Subcutaneous abdominal adipose tissue (tissue), 5 donors: ENCODE measurements around the gene TMEM238.
A peak's percentile ranks its signal among the peaks of the same experiment; 100 is the strongest.

Source experiments
- H3K27ac ChIP-seq: one replicate; pipeline ENCODE4 v1.7.0; 2013; ENCODE audit warnings: low read depth, mild to moderate bottlenecking, inconsistent platforms, low read length, moderate library complexity
- H3K27me3 ChIP-seq, 5 donors: one replicate each; pipeline ENCODE4 v1.7.0; 2013; ENCODE audit warnings: low read length in 5 of 5, inconsistent platforms in 1 of 5; ENCODE audit not compliant: control insufficient read depth in 5 of 5, insufficient read depth in 4 of 5
- H3K36me3 ChIP-seq, 5 donors: one replicate each; pipeline ENCODE4 v1.7.0; 2013; ENCODE audit warnings: low read length in 5 of 5; ENCODE audit not compliant: control insufficient read depth in 5 of 5, insufficient read depth in 5 of 5
- H3K4me1 ChIP-seq, 5 donors: one replicate each; pipeline ENCODE4 v1.7.0; 2013; ENCODE audit warnings: low read length in 5 of 5, mild to moderate bottlenecking in 3 of 5, moderate library complexity in 1 of 5; ENCODE audit not compliant: control insufficient read depth in 5 of 5, insufficient read depth in 5 of 5
- H3K4me3 ChIP-seq, 5 donors: one replicate each; pipeline ENCODE4 v1.7.0; 2013; ENCODE audit warnings: low read length in 5 of 5, low read depth in 1 of 5
- H3K9ac ChIP-seq, 5 donors: one replicate each; pipeline ENCODE4 v1.7.0; 2013; ENCODE audit warnings: low read length in 5 of 5, mild to moderate bottlenecking in 4 of 5, moderate library complexity in 3 of 5
- H3K9me3 ChIP-seq, 5 donors: one replicate each; pipeline ENCODE4 v1.7.0; 2013; ENCODE audit warnings: low read length in 5 of 5; ENCODE audit not compliant: control insufficient read depth in 5 of 5
- donor health status: healthy.
- donor health status: healthy.
- donor health status: healthy.
- donor health status: healthy.
- donor health status: healthy.

Gene TMEM238

DNA sequence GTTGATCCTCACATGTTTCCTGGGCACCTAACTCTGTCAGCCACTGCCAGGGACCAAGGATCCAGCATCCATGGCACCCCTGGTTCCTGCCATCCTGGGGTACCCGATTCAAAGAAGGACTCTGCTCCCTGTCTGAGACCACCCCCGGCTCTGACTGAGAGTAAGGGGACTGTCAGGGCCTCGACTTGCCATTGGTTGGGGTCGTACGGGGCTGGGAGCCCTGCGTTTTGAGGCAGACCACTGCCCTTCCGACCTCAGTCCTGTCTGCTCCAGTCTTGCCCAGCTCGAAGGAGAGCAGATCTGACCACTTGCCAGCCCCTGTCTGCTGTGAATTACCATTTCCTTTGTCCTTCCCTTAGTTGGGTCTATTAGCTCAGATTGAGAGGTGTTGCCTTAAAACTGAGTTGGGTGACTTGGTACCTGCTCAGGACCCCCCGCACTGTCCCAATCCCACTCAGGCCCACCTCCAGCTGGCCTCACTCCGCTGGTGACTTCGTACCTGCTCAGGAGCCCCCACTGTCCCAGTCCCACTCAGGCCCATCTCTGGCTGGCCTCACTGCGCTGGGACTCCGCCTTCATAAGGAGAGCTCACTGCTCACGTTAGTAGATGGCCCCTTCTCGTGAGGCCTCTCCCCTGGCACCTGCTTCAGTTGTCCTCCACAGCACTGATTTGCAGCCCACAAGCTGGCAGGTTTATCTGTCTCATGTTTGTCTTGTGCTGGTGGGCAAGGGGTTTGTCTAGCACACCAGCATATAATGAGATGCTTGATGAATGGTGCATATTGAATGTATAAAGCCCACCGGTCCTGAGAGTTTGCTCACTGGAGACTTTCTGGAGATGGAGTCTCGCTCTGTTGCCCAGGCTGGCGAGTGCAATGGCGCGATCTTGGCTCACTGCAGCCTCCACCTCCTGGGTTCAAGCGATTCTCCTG lies 5.6 kb upstream of the TMEM238 start:
- Histone ChIP-seq H3K36me3 (peaks cover 0 to 52% (median 48%) of the 10 kb centered on the region in 5 donors), H3K9ac (peak overlapping the region in 2 of 5 donors; percentile 48 to 50), H3K4me1 (peaks cover 13 to 52% (median 42%) of the 10 kb centered on the region in 5 donors), H3K4me3 (no peak overlapping the region), H3K27ac (no peak overlapping the region), H3K9me3 (no peaks in the 10 kb centered on the region), H3K27me3 (no peaks in the 10 kb centered on the region)

GRCh38 chr19:55387736-55388497 lies 3.8 kb upstream of the TMEM238 start:
- Histone ChIP-seq H3K27me3 (no peaks in the 10 kb centered on the region), H3K4me1 (peaks cover 15 to 62% (median 52%) of the 10 kb centered on the region in 5 donors), H3K4me3 (peak overlapping the region; percentile 6 to 99 (median 94)), H3K27ac (peak overlapping the region; percentile 98), H3K9ac (peak overlapping the region in 4 of 5 donors; percentile 80 to 93 (median 86)), H3K9me3 (no peaks in the 10 kb centered on the region), H3K36me3 (peaks cover 0 to 52% (median 48%) of the 10 kb centered on the region in 5 donors)

GRCh38 chr19:55386493-55386971 lies 2.4 kb upstream of the TMEM238 start:
- Histone ChIP-seq H3K9ac (peak overlapping the region; percentile 68 to 93 (median 81)), H3K4me3 (peak overlapping the region; percentile 93 to 99 (median 97)), H3K27me3 (no peaks in the 10 kb centered on the region), H3K4me1 (peaks cover 15 to 62% (median 52%) of the 10 kb centered on the region in 5 donors), H3K36me3 (peaks cover 0 to 45% (median 43%) of the 10 kb centered on the region in 5 donors), H3K27ac (peak overlapping the region; percentile 98), H3K9me3 (no peaks in the 10 kb centered on the region)

GRCh38 chr19:55385724-55386492 lies 1.8 kb upstream of the TMEM238 start, which contains the start of gene RPL28:
TSS of gene RPL28 (plus strand) at chr19:55385932. CDS start at chr19:55386358, 426 bp downstream.
- Histone ChIP-seq H3K27ac (peak within 1 kb of the TSS; percentile 98), H3K9ac (peak within 1 kb of the TSS; percentile 80 to 93 (median 87)), H3K27me3 (no peaks in the 10 kb centered on the region), H3K4me3 (peak within 1 kb of the TSS; percentile 93 to 99 (median 97)), H3K36me3 (peaks cover 0 to 40% (median 38%) of the 10 kb centered on the region in 5 donors), H3K4me1 (peaks cover 15 to 58% (median 52%) of the 10 kb centered on the region in 5 donors), H3K9me3 (no peaks in the 10 kb centered on the region)

- H3K4me3 ChIP-seq, result peak overlapping the region; percentile 58 to 99 (median 97)
- H3K27ac ChIP-seq, result peak overlapping the region; percentile 98
- H3K36me3 ChIP-seq, result peaks cover 0 to 33% (median 31%) of the 10 kb centered on the region in 5 donors
- no peaks in the 10 kb centered on the region for H3K9me3 ChIP-seq
- H3K27me3 ChIP-seq, result no peaks in the 10 kb centered on the region
- H3K9ac ChIP-seq, result peak overlapping the region; percentile 80 to 93 (median 87)
- peaks cover 15 to 58% (median 52%) of the 10 kb centered on the region in 5 donors for H3K4me1 ChIP-seq
Observed at GRCh38 chr19:55384920-55385723, 1.0 kb upstream of the TMEM238 start.

DNA sequence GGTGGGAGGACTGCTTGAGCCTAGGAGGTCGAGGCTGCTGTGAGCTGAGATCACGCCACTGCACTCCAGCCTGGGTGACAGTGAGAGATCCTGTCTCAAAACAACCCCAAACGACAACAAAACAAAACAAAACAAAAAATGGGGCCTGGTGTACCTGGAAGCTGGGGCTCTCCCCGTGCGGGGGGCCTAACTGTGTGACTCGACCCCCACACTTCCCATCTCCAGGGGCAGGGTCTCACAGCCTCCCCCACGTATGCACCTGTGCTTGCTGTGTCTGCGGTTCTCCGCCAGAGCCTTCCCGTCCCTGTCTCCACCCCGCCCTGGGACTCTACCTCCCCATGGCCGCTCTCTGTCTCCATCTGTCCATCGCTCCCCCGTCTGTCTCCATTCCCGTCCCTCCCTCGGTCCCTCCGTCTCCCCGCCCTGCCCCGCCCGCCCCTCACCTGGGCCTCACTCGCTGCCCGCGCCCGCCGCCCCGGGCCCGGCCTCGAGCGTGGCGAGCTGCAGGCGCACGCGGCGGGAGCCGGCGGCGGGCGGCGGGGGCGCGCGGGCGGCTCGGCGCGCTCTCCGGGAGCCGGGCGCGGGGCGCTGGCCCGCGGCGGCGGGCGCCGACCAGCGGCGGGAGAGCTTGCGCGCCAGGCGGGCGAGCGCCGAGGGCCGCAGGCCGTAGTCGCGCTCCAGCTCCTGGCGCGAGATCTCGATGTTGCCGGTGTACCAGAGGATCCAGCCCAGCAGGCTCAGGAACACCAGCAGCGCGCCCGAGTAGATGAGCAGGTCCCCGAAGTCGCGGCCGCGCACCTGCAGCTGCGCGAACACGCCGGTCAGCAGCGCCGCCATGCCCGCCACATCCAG lies 587 bp downstream of the TMEM238 start:
- Histone ChIP-seq H3K9ac (peak overlapping the region in 1 of 5 donors; percentile 88), H3K9me3 (no peaks in the 10 kb centered on the region), H3K27ac (no peak overlapping the region), H3K27me3 (peaks cover 0 to 3% (median 0%) of the 10 kb centered on the region in 5 donors), H3K4me1 (peaks cover 15 to 44% (median 42%) of the 10 kb centered on the region in 5 donors), H3K36me3 (peaks cover 0 to 17% (median 15%) of the 10 kb centered on the region in 5 donors), H3K4me3 (peak overlapping the region; percentile 37 to 99 (median 64))

DNA sequence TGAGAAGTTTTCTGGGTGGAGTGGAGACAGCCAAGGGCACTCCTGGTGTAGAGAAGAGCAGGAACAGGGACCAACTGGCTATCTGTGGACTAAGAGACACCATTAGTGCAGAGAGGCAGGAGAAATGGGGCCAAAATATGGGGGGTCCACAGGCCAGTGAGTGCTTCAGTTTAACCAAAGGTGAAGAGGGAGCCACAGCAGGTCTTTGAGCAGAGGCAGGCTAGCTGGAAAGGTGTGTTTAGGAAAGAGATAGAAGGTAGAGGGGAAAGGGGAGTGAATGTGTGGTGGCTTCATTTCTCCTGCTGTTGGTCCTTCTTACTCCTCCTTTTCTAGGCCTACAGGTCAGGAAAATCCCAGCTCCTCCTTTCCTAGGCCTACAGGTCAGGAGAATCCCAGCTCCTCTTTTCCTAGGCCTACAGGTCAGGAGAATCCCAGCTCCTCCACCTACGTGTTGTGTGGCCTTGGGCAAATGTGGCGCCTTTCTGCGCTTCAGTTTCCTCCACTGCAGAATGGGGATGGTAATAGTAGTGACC lies 1.5 kb downstream of the TMEM238 start:
- Histone ChIP-seq H3K9ac (no peak overlapping the region), H3K4me1 (peaks cover 12 to 37% (median 33%) of the 10 kb centered on the region in 5 donors), H3K9me3 (no peaks in the 10 kb centered on the region), H3K4me3 (no peak overlapping the region), H3K27ac (no peak overlapping the region), H3K27me3 (peaks cover 4 to 10% (median 5%) of the 10 kb centered on the region in 5 donors), H3K36me3 (peaks cover 0 to 8% (median 6%) of the 10 kb centered on the region in 5 donors)

- H3K9me3 ChIP-seq, result no peaks in the 10 kb centered on the region
- H3K36me3 ChIP-seq, result peaks cover 0 to 2% (median under 1%) of the 10 kb centered on the region in 5 donors
- H3K9ac ChIP-seq, result no peak overlapping the region
- no peak overlapping the region for H3K4me3 ChIP-seq
- H3K27ac ChIP-seq, result no peak overlapping the region
- H3K27me3 ChIP-seq, result peaks cover 7 to 13% (median 9%) of the 10 kb centered on the region in 5 donors
- peaks cover 7 to 34% (median 27%) of the 10 kb centered on the region in 5 donors for H3K4me1 ChIP-seq
Observed at GRCh38 chr19:55382013-55382412, 2.1 kb downstream of the TMEM238 start.
